Left kidney (tissue), 2 donors: ENCODE data around the gene AMZ1. TPM values are rescaled to one million over a fixed set of nuclear protein-coding genes. Genes with fewer than 3 reads are reported as not detected.
A peak's percentile ranks its signal among the peaks of the same experiment; 100 is the strongest.
"Not testable (repeated sequence)": the region's sequence is repeated elsewhere in the genome, so short reads cannot be mapped to it uniquely, and the experiment has no call there.

Experiments used
- DNase-seq: peaks from one replicate; pipeline ENCODE4 v3.0.0-alpha.2; 2013
- polyA plus RNA-seq: library from polyadenylated mRNA; unstranded; fragments of 120-200 nt; gene quantifications from one replicate; pipeline ENCODE4 v1.2.1, GENCODE V29; 2013; ENCODE audit not compliant: insufficient read length

The AMZ1 gene
- polyA plus RNA-seq, 1 donor: 0.63 TPM

DNA sequence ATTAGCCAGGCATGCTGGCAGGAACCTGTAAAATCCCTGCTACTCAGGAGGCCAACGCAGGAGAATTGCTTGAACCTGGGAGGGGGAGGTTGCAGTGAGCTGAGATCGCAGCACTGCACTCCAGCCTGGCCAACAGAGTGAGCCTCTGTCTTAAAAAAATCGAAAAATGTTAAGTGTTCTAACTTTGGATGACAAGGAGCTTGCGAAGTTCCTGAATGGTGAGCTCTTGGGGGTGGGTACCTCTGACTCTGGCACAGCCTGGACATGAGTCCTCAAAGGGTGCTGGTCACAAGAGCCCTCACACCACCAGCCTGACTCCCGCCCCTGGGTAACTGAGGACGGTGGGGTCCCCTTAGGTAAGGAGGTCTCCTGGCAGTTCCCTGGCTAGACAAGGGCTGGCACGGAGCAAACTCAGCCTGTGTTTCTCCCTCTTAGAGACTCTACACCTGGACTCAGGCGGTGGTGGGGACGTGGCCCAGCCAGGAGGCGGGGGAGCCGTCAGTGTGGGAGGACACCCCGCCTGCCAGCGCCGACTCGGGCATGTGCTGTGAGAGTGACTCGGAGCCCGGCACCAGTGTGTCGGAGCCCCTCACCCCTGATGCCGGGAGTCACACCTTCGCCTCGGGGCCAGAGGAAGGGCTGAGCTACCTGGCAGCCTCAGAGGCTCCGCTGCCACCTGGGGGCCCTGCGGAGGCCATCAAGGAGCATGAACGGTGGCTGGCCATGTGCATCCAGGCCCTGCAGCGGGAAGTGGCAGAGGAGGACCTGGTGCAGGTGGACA, 24.1 kb downstream of the AMZ1 start:
- no peak for DNase-seq

DNA sequence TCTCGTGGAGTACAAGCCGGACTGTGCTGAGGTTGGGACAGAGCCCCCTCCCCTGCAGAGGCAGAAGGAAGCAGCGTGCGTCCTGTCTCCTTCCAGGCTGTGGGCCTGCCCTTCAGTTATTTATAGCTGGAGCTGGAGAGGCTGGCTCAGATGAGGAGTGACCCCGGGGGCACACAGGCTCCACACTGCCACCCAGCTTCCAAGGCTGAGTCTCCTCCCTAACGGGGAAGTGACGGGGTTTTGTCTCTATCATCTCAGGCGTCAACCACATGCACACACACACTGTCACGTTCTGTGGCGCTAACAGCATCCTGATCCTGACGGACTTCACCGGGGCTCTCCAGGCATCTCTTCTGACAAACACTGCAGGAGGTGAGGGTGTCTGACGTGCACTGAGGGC, 25.4 kb downstream of the AMZ1 start:
- DNase-seq: peak; percentile 61

GRCh38 chr7:2713978-2714377, 26.0 kb downstream of the AMZ1 start:
- DNase-seq: no peak

- DNase-seq: no peak
Observed at GRCh38 chr7:2714636-2715035, 26.6 kb downstream of the AMZ1 start.

DNA sequence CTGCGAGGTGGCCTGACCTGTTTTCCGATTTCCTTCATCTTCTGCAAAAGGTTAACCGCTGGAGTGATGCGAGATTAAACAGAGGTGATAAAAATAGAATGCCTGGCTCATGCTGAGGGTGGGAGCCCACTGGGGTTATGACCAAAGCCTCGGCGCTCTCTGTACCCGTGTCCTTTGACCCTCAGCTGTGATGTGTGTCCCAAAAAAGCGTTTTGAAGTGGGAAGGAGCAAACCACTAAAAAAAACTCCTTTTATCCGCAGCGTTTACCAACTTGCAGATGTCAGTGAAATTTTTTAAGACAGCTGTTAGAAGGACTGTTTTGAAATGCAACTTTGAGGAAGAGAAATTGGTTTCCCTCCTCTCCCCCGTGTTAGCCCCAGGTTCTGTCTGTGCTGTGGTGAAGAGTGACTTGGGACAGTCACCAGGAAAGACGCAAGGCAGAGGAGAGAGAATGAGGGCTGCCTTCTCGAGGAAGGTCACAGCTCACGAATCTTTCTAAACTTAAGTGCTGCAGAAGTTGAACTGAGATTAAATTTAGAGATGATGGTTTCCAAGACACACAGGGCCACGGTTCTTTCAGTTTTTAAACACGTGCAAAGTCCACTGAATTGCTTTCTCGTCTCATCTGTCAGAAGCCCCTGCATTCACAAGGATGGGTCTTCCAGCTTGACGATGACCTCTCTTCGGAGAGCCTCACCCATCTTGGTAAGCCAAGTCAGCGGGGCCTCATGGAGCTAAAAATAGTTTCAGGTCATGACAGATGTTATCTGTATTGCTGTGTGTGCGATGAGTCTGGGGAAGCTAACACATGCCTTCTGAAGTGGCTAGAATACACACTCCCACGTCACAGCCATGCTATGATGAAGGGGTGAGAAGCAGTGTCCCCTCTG, 27.6 kb downstream of the AMZ1 start:
- no peak for DNase-seq

DNA sequence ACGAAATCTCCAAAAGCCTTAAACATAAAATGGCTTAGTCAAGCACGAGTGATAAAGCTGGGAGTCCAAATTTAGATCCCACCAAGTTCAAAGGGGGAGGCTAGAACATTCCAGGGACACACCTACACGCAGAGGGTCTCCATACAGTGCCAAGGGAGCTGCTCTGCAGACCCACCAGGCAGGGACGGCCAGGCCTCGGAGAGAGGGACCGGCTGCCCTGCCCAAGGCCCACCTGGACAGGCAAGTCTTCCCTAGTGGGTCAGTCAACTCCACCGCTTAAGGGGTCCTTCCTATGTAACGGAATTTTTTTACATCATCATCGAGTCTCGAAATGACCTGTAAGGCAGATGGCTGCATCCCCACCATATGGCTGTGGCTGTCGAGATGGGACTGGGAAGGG, 28.5 kb downstream of the AMZ1 start:
- no peak for DNase-seq

- DNase-seq: no peak
Observed at GRCh38 chr7:2716906-2717292, 28.9 kb downstream of the AMZ1 start.

DNA sequence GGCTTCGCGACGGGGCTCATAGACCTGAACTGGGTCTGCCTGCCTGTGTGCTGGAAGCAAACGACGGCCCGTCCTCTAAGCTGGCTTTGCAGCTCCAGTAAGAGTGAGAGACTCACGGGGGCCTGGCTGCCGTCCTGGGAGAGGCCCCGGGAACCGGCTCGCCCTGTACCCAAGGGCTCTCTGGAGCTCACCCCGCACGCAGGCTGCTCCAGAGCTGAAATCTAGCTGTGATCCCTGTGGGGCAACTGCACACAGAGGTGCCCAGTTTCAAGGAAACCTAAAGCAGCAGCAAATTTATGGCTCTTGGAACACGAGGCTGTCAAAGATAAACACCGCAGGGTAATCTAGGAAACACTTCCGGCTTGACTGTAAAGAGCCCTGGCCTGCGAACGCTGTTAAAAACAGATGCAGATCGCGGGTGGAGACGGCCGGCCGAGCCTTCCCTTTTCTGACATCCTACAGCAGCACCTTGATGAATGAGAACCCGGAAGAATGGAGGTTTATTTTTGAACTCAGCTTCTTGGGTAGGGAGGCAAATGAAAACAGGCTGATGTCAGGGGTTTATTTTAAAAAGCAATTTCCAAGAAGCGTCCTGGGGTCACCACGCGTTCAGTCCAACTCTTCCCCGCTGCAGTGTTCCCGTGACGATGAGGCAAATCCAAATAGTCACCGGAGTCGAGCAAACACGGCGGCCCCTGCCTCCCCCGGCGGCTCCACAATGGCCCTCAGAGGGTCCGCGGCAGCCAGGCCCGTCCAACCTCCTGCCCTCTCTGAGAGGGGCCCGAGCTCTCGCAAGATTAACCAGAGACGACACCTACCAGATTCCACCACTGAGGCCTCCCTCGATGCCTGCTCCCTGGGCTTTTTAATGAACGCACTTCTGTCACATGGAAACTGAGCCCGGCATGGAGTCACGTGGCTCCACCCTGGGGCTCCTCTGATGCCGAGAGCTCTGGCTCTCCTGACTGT, 29.6 kb downstream of the AMZ1 start:
- DNase-seq: peak; percentile 76

DNA sequence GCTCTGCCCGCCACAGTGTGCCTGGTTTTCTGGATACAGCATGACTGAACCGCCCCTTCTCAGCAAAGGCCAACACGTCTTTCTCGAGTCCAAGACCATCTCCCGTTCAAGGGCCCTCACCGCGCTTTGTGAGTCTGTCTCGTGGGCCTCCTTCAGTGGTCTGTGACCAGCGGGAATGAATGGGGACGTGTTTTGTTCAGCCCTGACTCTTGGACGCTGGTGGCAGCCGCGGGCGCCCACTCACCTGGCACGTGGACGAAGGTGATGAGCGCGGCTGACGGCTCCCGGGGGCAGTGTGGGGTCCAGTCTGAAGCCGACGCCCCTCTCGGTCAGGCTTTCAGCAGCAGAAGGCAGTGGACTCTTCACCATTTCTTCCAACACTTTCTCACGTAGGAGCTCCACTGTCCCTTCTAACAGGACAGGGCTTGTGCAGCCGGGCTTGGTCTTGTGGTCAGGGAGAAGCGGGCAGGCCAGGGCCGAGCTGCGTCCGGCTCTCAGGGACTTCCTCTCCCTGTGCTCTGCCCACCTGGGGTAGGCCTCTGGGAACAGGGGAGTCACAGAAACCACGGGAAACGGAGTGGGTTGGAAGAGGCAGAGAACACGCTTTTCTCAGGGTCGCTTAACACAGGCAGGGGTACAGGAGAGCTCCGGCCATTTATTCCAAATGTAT, 30.4 kb downstream of the AMZ1 start:
- DNase-seq: no peak

- DNase-seq: no peak
Observed at GRCh38 chr7:2719007-2719406, 31.0 kb downstream of the AMZ1 start.

- no peak for DNase-seq
Observed at GRCh38 chr7:2720024-2720423, 32.0 kb downstream of the AMZ1 start.

- no peak for DNase-seq
Observed at GRCh38 chr7:2721842-2722241, 33.8 kb downstream of the AMZ1 start.

GRCh38 chr7:2722591-2722990, 34.6 kb downstream of the AMZ1 start:
- DNase-seq: no peak

DNA sequence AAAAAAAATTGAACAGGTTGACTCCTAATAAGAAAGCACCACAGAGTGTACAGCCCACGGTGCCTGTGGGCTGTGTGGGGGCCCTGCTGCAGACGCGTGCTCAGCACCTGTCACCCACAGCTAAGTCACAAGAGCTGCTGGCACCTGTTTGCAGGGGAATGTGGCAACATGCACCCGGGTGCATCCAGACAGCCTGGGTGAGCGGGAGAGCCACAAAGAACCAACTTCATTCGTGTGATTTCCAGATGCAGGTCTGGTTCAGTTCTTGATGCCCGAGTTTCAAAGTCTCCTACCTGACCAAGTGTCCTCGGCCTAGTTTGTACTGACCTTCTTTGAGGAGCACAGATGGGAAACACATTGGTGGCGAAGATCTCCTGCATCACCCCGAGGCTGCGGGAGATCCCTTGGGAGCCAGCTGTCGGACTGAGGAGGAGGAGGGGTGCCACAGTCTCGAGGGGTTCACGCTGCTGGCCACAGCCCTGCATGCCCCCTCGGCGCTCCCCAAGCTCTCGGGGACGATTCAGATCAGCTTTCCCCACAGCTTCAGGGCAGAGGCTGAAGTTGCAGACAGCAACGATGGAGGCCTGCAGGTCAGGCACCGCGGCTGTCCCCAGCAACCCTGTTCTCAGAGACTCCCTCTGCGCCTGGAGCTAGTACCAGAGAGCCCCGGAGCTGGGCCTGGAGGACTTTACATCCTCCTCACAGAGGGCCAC, 35.3 kb downstream of the AMZ1 start:
- DNase-seq: no peak

GRCh38 chr7:2724036-2724435, 36.0 kb downstream of the AMZ1 start:
- not testable (repeated sequence) for DNase-seq

GRCh38 chr7:2724453-2725177, 36.6 kb downstream of the AMZ1 start:
- DNase-seq: no peak

DNA sequence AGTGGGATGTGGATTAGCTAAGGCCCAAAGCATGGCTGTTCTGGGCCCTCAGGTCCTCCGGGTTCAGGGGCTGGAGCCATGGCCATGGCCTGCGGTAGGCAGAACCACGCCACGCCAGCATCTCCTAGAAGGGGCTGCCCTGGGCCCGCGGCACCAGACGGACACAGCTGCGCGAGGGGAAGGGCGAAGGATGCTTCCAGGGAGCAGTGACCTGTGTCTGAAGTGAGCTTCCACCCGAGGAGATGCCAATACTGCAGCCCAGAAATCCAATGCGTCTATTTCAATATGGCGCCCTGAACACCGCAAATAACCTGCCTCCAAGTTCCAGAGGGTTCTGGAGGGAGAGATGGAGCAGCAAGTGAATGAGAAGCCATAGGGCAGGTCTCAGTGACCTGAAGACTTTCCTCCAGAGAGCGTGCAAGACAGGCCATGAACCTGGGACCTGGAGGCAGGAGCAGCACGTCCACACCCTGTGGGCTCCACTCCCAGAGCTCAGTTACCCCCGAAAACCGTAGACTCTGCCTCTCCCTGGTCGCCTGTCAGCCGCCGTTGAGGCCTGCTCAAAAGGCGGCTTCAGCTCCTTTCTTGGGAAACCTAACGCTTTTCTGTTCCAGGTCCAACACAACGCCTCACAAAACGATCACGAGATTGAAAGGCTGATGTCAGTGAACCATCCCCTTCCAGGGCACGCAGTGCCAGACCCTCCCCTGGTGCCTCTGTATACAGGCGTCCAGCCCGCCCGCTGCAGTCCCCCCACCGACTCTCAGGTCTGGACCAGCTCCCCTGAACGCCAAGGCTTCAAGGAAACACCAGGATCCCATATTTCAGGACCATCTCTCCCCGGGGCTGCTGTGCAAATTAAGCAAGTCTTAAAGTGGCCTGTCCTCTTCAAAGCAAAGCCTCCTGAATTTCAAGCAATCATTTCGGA, 37.4 kb downstream of the AMZ1 start:
- DNase-seq: no peak

DNA sequence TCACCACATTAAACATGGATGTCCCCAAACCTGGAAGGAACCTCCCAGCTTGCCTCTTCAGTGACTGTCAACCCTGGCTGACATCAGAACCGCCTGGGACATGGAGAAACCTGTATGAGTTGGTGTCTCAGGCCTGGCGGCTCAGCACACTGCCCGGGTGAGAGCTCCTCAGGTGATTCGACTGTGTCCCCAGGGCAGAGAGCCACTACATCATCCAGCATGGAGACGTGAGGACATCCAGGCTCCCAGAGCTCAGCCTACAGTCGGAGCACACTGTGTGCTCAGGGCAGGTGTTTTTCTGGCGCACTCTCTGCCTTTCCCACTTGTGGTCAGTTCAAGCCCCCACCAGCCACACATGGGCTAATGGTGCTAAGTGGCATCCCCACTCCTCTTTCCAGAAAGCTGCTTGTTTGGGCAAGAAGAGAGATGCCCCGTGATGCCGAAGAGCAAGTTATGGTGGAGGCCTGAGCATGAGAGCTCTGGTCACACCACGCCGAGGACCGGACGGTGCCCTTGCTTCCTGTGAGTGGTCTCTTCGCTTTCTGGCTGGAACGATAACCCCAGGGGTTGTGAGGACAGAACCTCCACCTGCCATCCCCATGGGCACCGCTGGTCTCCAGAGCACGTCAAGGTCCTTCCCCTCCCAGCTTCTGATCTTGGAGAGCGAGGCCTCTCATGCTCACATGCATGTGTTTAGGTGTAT, 38.5 kb downstream of the AMZ1 start:
- DNase-seq: no peak
